SK-N-SH treated with all-trans-retinoic acid at 6 μM for 48 hours (cell line): Measurements from ENCODE around the gene GLRX2.
"Not testable (repeated sequence)": the region's sequence is repeated elsewhere in the genome, so short reads cannot be mapped to it uniquely, and the experiment has no call there.

Experiments
- ATAC-seq: fragments of 200-7000 bp; cut with Tn5 transposase; 3 replicates; pipeline ENCODE4 v1.9.1; 2020; ENCODE audit warnings: mild to moderate bottlenecking, moderate library complexity
- ARNTL ChIP-seq: fragments of 450-650 bp; formaldehyde crosslinking; IDR thresholded peaks from 2 replicates; pipeline ENCODE4 v1.5.0; 2020; ENCODE audit warnings: low read depth, mild to moderate bottlenecking, moderate library complexity, borderline replicate concordance
- CREB5 ChIP-seq: fragments of 250-450 bp; sonication (Bioruptor Pico); IDR thresholded peaks from 2 replicates; pipeline ENCODE4 v1.5.1; 2020; ENCODE audit warnings: low read depth, mild to moderate bottlenecking, moderate library complexity
- CSDC2 ChIP-seq: fragments of 250-450 bp; sonication (Bioruptor Pico); IDR thresholded peaks from 2 replicates; pipeline ENCODE4 v1.5.0; 2020; ENCODE audit warnings: mild to moderate bottlenecking, moderate library complexity
- ESRRG ChIP-seq: fragments of 250-450 bp; sonication (Bioruptor Pico); IDR thresholded peaks from 2 replicates; pipeline ENCODE4 v1.6.1; 2021; ENCODE audit warnings: mild to moderate bottlenecking
- GLIS3 ChIP-seq: fragments of 250-450 bp; sonication (Bioruptor Pico); IDR thresholded peaks from 2 replicates; pipeline ENCODE4 v1.5.0; 2020; ENCODE audit warnings: mild to moderate bottlenecking, moderate library complexity
- ISL1 ChIP-seq: fragments of 250-450 bp; sonication (Bioruptor Pico); IDR thresholded peaks from 2 replicates; pipeline ENCODE4 v2.1.2; 2022; ENCODE audit warnings: mild to moderate bottlenecking, moderate library complexity
- OSR1 ChIP-seq: fragments of 250-450 bp; sonication (Bioruptor Pico); IDR thresholded peaks from 2 replicates; pipeline ENCODE4 v1.8.0; 2022; ENCODE audit warnings: moderate library complexity, mild to moderate bottlenecking, inconsistent platforms
- PATZ1 ChIP-seq: fragments of 250-450 bp; sonication (Bioruptor Pico); IDR thresholded peaks from 2 replicates; pipeline ENCODE4 v1.8.0; 2020; ENCODE audit warnings: mild to moderate bottlenecking, moderate library complexity, borderline replicate concordance
- PPARA ChIP-seq: fragments of 250-450 bp; sonication (Bioruptor Pico); IDR thresholded peaks from 2 replicates; pipeline ENCODE4 v1.5.0; 2020; ENCODE audit warnings: mild to moderate bottlenecking, borderline replicate concordance
- RARB ChIP-seq: fragments of 250-450 bp; sonication (Bioruptor Pico); IDR thresholded peaks from 2 replicates; pipeline ENCODE4 v1.8.0; 2021; ENCODE audit warnings: mild to moderate bottlenecking, moderate library complexity
- SNAI2 ChIP-seq: fragments of 250-450 bp; sonication (Bioruptor Pico); IDR thresholded peaks from 2 replicates; pipeline ENCODE4 v1.5.0; 2020; ENCODE audit warnings: mild to moderate bottlenecking, moderate library complexity
- TCF4 ChIP-seq: fragments of 250-450 bp; sonication (Bioruptor Pico); IDR thresholded peaks from 2 replicates; pipeline ENCODE4 v1.8.0; 2021; ENCODE audit warnings: mild to moderate bottlenecking, moderate library complexity, borderline replicate concordance
- TOX ChIP-seq: fragments of 250-450 bp; sonication (Bioruptor Pico); IDR thresholded peaks from 2 replicates; pipeline ENCODE4 v1.8.0; 2021; ENCODE audit warnings: mild to moderate bottlenecking, moderate library complexity, borderline replicate concordance
- TSHZ2 ChIP-seq: fragments of 250-450 bp; sonication (Bioruptor Pico); IDR thresholded peaks from 2 replicates; pipeline ENCODE4 v1.5.0; 2020; ENCODE audit warnings: mild to moderate bottlenecking, moderate library complexity
- ZC3H10 ChIP-seq: fragments of 250-450 bp; sonication (Bioruptor Pico); IDR thresholded peaks from 2 replicates; pipeline ENCODE4 v1.5.1; 2021; ENCODE audit warnings: mild to moderate bottlenecking, moderate library complexity
- ZFP30 ChIP-seq: fragments of 450-650 bp; formaldehyde crosslinking; IDR thresholded peaks from 2 replicates; pipeline ENCODE4 v1.5.0; 2022; ENCODE audit warnings: mild to moderate bottlenecking, moderate library complexity
- ZNF565 ChIP-seq: fragments of 450-650 bp; formaldehyde crosslinking; conservative IDR thresholded peaks from 2 replicates; pipeline ENCODE4 v1.5.0; 2020; ENCODE audit warnings: low read depth, mild to moderate bottlenecking, moderate library complexity
- ZNF70 ChIP-seq: fragments of 450-650 bp; formaldehyde crosslinking; IDR thresholded peaks from 2 replicates; pipeline ENCODE4 v1.5.0; 2020; ENCODE audit warnings: mild to moderate bottlenecking, moderate library complexity
- ZNF8 ChIP-seq: fragments of 450-650 bp; formaldehyde crosslinking; IDR thresholded peaks from 2 replicates; pipeline ENCODE4 v1.5.0; 2020; ENCODE audit warnings: mild to moderate bottlenecking, moderate library complexity
- TF ChIP-seq, protein P1 (sequence below): fragments of 250-450 bp; sonication (Bioruptor Pico); IDR thresholded peaks from 2 replicates; pipeline ENCODE4 v1.5.1; 2021; ENCODE audit warnings: mild to moderate bottlenecking, moderate library complexity

GLRX2 gene

DNA sequence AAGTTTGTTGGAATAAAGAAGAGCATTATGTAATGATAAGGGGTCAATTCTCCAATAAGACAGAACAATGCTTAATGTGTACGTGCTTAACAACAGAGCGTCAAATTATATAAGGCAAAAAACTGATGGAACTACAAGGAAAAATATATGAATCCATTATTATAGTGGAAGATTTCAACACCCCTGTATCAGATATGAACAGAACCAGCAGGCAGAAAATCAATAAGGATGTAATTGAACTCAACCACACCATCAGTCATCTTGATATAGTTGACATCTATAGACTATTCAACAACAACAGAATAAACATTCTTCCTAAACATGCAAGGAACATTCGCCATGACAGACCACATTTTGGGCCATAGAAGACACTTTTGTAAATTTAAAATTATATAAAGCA lies 13.0 kb upstream of the GLRX2 start:
- ATAC-seq, result no peak
- TF ChIP-seq ZNF565 (no peak), PATZ1 (CRISPR knock-in tag) (no peak), CSDC2 (CRISPR knock-in tag) (no peak), CREB5 (CRISPR knock-in tag) (no peak), ZNF70 (CRISPR knock-in tag) (no peak), PPARA (CRISPR knock-in tag) (no peak), GLIS3 (no peak), ARNTL (no peak), OSR1 (CRISPR knock-in tag) (no peak), TOX (CRISPR knock-in tag) (no peak), RARB (CRISPR knock-in tag) (no peak)
- TF ChIP-seq, all 23 proteins: peak for 0

GRCh38 chr1:193117167-193117566 lies 12.0 kb upstream of the GLRX2 start:
- not testable (repeated sequence) for ATAC-seq

- TF ChIP-seq ZC3H10, result no peak
- TF ChIP-seq TOX (CRISPR knock-in tag), result 0 out of 2 replicates have a peak, but pooled peaks have one; percentile 12
- TF ChIP-seq OSR1 (CRISPR knock-in tag), result peak; percentile 50; the same call in 1 of the 2 replicates
- TF ChIP-seq, all 23 proteins: peak for 2
- peak; percentile 93 for ATAC-seq
These were observed 10.5 kb upstream of the GLRX2 start for GRCh38 chr1:193115629-193116227.

GRCh38 chr1:193114485-193115095 lies 9.4 kb upstream of the GLRX2 start:
- no peak for ATAC-seq
- TF ChIP-seq CSDC2 (CRISPR knock-in tag) (no peak), ZFP30 (CRISPR knock-in tag) (no peak), ARNTL (no peak), CREB5 (CRISPR knock-in tag) (no peak), PATZ1 (CRISPR knock-in tag) (no peak)

DNA sequence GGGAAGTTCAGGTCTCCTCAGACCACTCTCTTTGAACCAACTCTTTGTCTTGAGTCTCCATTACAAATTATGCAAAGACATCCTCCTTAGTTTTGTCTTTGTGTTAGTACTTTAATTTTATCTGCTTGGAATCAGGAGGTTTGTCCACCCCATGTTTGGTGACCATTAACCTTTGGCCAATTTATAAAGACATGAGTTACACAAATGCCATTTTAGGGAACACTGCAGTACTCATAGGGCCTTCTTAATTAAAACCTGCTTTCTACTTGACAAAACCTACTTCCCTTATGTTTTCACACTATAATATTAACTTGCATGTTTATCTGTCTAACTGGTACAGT lies 8.7 kb upstream of the GLRX2 start:
- ATAC-seq, result no peak
- no peak for TF ChIP-seq ZNF8 (CRISPR knock-in tag)
- no peak for TF ChIP-seq ARNTL
- TF ChIP-seq ZC3H10, result no peak
- TF ChIP-seq ZNF565, result no peak
- TF ChIP-seq TSHZ2 (CRISPR knock-in tag), result no peak
- TF ChIP-seq GLIS3, result no peak
- TF ChIP-seq PATZ1 (CRISPR knock-in tag), result no peak
- no peak for TF ChIP-seq TCF4
- no peak for TF ChIP-seq CSDC2 (CRISPR knock-in tag)
- no peak for TF ChIP-seq ZNF70 (CRISPR knock-in tag)
- TF ChIP-seq TOX (CRISPR knock-in tag), result no peak
- no peak for TF ChIP-seq ISL1 (CRISPR knock-in tag)
- no peak for TF ChIP-seq SNAI2 (CRISPR knock-in tag)
- no peak for TF ChIP-seq ESRRG (CRISPR knock-in tag)
- no peak for TF ChIP-seq ZFP30 (CRISPR knock-in tag)
- no peak for TF ChIP-seq RARB (CRISPR knock-in tag)
- TF ChIP-seq PPARA (CRISPR knock-in tag), result no peak
- TF ChIP-seq, protein P1, sequence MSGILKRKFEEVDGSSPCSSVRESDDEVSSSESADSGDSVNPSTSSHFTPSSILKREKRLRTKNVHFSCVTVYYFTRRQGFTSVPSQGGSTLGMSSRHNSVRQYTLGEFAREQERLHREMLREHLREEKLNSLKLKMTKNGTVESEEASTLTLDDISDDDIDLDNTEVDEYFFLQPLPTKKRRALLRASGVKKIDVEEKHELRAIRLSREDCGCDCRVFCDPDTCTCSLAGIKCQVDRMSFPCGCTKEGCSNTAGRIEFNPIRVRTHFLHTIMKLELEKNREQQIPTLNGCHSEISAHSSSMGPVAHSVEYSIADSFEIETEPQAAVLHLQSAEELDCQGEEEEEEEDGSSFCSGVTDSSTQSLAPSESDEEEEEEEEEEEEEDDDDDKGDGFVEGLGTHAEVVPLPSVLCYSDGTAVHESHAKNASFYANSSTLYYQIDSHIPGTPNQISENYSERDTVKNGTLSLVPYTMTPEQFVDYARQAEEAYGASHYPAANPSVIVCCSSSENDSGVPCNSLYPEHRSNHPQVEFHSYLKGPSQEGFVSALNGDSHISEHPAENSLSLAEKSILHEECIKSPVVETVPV (CRISPR knock-in tag), result no peak
- TF ChIP-seq, all 23 proteins: peak for 0
